Uterus (tissue), 2 donors: ENCODE measurements around the gene CRPPA.

ENCODE experiments used
- CTCF ChIP-seq, 4 experiments: fragments of 200-600 bp in 2 of 4; fragments of 450-650 bp in 2 of 4; sonication (generic) in 2 of 4; IDR thresholded peaks; one replicate each; pipeline ENCODE4 v1.5.1; 2016 to 2019; ENCODE audit warnings: antibody characterized with exemption in 4 of 4, mild to moderate bottlenecking in 2 of 4, moderate library complexity in 1 of 4
- POLR2A ChIP-seq, 2 donors: fragments of 450-650 bp; IDR thresholded peaks; one replicate each; pipeline ENCODE4 v1.6.1; 2016; ENCODE audit warnings: antibody characterized with exemption in 2 of 2, mild to moderate bottlenecking in 1 of 2, moderate library complexity in 1 of 2

DNA sequence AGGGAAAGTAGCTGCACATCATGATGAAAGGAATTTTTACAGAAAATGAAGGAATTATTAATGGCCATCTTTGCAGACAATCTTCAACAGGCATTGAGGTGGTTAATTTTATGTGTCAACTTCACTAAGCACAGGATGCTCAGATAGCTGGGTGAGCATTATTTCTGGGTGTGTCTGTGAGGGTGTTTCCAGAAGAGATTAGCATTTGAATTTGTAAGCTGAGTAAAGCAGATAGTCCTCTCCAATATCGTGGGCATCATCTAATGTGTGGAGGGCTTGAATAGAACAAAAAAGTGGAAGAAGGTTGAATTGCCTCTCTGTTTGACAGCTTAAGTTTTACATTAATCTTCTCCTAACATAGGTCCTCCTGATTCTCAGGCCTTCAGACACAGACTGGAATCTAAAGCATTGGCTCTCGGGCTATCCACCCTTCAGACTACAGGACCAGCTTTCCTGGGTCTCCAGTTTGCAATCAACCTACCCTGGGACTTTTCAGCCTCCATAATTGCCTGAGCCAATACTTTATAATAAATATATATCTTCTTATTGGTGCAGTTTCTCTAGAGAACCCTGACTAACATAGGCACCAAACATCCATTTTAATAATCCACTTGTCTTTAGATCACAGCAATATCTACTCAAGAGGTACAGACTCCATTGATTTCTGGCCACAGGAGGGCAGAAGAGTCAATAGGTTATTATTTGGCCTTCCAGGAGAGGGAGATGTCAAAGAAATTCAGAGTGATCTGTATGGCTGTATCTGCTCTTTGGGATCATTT is 10.5 kb upstream of the CRPPA start:
- TF ChIP-seq CTCF (IDR thresholded peaks at IDR 0.05), result peak in 3 of 4 experiments; percentile 18 to 22 (median 22)
- no peak for TF ChIP-seq POLR2A (IDR thresholded peaks at IDR 0.05)
